Adrenal gland (tissue), 5 donors: ENCODE measurements around the gene WBP4.

Experiments used
- CTCF ChIP-seq, 6 experiments: fragments of 450-650 bp in 4 of 6; fragments of 200-600 bp in 2 of 6; sonication (generic) in 1 of 6; IDR thresholded peaks; 1 replicate in 5 of 6; 2 replicates in 1 of 6; pipeline versions ENCODE4 v1.5.1 to v1.8.0; 2016 to 2021; ENCODE audit warnings: antibody characterized with exemption in 6 of 6, mild to moderate bottlenecking in 2 of 6, moderate library complexity in 1 of 6
- POLR2A ChIP-seq, 2 donors: fragments of 450-650 bp; IDR thresholded peaks; one replicate each; pipeline ENCODE4 v1.6.1; 2017; ENCODE audit warnings: antibody characterized with exemption in 2 of 2, mild to moderate bottlenecking in 2 of 2, moderate library complexity in 1 of 2
- donor health status: DM: no; HTN: no; CAD: no.

DNA sequence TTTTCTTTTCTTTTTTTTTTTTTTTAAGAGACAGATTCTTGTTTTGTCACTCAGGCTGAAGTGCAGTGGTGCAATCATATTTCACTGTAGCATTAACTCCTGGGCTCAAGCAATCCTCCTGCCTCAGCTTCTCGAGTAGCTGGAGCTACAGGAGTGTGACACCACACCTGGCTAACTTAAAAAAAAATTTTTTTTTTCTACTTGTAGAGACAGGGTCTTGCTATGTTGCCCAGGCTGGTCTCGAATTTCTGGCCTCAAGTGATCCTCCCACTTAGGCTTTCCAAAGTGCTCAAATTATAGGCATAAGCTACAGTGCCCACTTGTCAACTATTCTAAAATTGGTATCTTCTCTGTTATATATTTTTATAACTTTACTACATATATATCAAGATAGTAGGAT is 48.8 kb upstream of the WBP4 start:
- TF ChIP-seq CTCF (IDR thresholded peaks at IDR 0.05): no peak
- TF ChIP-seq POLR2A (IDR thresholded peaks at IDR 0.05): no peak
